ENCODE results near the gene STK17A.

DNA sequence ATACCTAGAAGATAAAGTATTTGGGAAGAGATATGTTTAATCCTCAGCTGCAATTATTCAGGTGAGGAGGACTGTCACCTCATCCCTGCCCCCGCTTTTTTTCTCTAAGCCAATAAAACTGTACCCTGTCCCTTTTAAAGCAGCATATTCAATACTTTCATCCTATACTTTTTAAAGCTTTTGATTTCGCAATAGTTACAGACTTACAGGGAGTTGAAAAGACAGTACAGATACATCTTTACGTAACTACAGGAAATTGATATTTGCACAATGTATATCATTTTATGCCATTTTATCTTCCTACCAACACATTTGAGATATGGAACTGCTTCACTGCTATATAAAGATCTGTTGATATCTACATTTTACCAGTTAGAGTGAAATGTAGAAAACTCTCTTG is 47.6 kb downstream of the STK17A start:
- no peak for TF ChIP-seq POLR2A (IDR thresholded peaks at IDR 0.05)
- TF ChIP-seq, protein P1, sequence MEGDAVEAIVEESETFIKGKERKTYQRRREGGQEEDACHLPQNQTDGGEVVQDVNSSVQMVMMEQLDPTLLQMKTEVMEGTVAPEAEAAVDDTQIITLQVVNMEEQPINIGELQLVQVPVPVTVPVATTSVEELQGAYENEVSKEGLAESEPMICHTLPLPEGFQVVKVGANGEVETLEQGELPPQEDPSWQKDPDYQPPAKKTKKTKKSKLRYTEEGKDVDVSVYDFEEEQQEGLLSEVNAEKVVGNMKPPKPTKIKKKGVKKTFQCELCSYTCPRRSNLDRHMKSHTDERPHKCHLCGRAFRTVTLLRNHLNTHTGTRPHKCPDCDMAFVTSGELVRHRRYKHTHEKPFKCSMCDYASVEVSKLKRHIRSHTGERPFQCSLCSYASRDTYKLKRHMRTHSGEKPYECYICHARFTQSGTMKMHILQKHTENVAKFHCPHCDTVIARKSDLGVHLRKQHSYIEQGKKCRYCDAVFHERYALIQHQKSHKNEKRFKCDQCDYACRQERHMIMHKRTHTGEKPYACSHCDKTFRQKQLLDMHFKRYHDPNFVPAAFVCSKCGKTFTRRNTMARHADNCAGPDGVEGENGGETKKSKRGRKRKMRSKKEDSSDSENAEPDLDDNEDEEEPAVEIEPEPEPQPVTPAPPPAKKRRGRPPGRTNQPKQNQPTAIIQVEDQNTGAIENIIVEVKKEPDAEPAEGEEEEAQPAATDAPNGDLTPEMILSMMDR (IDR thresholded peaks at IDR 0.05): no peak

Data from upper lobe of left lung (tissue), 4 donors.